Endothelial cell (in vitro differentiated cells): ENCODE measurements around the gene APLN. TPM values are rescaled to one million over a fixed set of nuclear protein-coding genes. Genes with fewer than 3 reads are reported as not detected.

Experiments used
- DNase-seq: peaks from one replicate; pipeline ENCODE4 v3.0.0; 2021; ENCODE audit warnings: low spot score
- H3K27ac Mint-ChIP-seq: one replicate; pipeline ENCODE4 v1.8.0; 2021; ENCODE audit warnings: mixed read lengths, inconsistent platforms; ENCODE audit not compliant: unreplicated experiment
- H3K27me3 Mint-ChIP-seq: one replicate; pipeline ENCODE4 v1.8.0; 2021; ENCODE audit warnings: mild to moderate bottlenecking, moderate library complexity, mixed read lengths, inconsistent platforms; ENCODE audit not compliant: unreplicated experiment
- H3K36me3 Mint-ChIP-seq: one replicate; pipeline ENCODE4 v1.8.0; 2021; ENCODE audit warnings: mild to moderate bottlenecking, low read depth, mixed read lengths, inconsistent platforms; ENCODE audit not compliant: unreplicated experiment
- H3K4me1 Mint-ChIP-seq: one replicate; pipeline ENCODE4 v1.8.0; 2021; ENCODE audit warnings: mild to moderate bottlenecking, mixed read lengths, inconsistent platforms; ENCODE audit not compliant: unreplicated experiment
- H3K4me3 Mint-ChIP-seq: one replicate; pipeline ENCODE4 v1.8.0; 2021; ENCODE audit warnings: mild to moderate bottlenecking, mixed read lengths, inconsistent platforms; ENCODE audit not compliant: unreplicated experiment
- H3K9me3 Mint-ChIP-seq: one replicate; pipeline ENCODE4 v1.8.0; 2021; ENCODE audit warnings: mixed read lengths, inconsistent platforms; ENCODE audit not compliant: unreplicated experiment
- total RNA-seq: library from RNA; stranded (reverse); fragmentation: NEBNext Ultra II Directional; extraction: Animal tissue kit (Norgen Biotek cat#: 25700); gene quantifications from one replicate; pipeline ENCODE4 v1.2.1, GENCODE V29; 2021; ENCODE audit not compliant: unreplicated experiment
- TF ChIP-seq, protein P1 (sequence below): fragments of 200-600 bp; sonication (generic); IDR thresholded peaks from one replicate; pipeline ENCODE4 v1.5.0; 2021; ENCODE audit warnings: antibody characterized with exemption; ENCODE audit not compliant: unreplicated experiment

Gene APLN
- total RNA-seq, 1 donor from 2014 or later, result 3.5 TPM

DNA sequence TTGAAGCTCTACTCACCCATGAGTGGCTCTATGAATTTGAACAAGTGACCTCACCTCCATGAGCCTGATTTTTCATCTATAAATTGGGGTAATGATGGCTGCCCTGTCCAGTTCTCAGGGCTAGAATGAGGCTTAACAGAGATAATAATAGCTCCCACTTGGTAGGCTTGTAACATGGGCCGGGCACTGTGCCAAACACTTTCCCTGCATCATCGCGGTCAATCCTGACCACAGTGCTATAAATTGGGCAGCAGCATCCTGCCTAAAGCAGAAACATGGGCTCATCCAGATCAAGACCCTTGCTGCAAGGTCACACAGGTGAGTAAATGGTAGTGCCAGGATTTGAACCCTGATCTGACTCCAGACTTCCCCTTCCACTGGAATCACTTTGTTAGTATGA is 12.8 kb downstream of the APLN start:
- Mint-ChIP-seq H3K27me3 (peaks cover 6% of the 10 kb centered on the region), H3K9me3 (no peaks in the 10 kb centered on the region), H3K27ac (no peak overlapping the region), H3K4me1 (peaks cover 18% of the 10 kb centered on the region), H3K36me3 (peaks cover 3% of the 10 kb centered on the region), H3K4me3 (no peak overlapping the region)
- TF ChIP-seq, protein P1, sequence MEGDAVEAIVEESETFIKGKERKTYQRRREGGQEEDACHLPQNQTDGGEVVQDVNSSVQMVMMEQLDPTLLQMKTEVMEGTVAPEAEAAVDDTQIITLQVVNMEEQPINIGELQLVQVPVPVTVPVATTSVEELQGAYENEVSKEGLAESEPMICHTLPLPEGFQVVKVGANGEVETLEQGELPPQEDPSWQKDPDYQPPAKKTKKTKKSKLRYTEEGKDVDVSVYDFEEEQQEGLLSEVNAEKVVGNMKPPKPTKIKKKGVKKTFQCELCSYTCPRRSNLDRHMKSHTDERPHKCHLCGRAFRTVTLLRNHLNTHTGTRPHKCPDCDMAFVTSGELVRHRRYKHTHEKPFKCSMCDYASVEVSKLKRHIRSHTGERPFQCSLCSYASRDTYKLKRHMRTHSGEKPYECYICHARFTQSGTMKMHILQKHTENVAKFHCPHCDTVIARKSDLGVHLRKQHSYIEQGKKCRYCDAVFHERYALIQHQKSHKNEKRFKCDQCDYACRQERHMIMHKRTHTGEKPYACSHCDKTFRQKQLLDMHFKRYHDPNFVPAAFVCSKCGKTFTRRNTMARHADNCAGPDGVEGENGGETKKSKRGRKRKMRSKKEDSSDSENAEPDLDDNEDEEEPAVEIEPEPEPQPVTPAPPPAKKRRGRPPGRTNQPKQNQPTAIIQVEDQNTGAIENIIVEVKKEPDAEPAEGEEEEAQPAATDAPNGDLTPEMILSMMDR, result no peak
- DNase-seq, result no peak

DNA sequence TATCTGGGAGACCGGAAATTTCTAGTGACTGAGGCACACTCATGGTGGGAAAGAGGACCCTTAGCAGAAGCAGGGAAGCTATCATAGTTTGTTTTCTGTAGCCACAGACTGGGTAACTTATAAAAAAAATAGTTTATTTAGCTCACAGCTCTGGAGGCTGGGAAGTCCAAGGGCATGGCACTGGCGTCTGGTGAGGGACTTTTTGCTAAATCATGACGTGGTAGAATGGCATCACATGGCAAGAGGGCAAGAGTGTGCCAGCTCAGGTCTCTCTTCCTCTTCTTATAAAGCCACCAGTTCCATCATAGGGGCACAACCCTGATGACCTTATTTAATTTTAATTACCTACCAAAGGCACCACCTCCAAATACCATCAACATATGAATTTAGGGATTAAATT is 13.3 kb downstream of the APLN start:
- TF ChIP-seq, protein P1, result no peak
- Mint-ChIP-seq H3K4me3 (no peak overlapping the region), H3K36me3 (peaks cover 3% of the 10 kb centered on the region), H3K27ac (no peak overlapping the region), H3K27me3 (peaks cover 6% of the 10 kb centered on the region), H3K9me3 (no peaks in the 10 kb centered on the region), H3K4me1 (peaks cover 15% of the 10 kb centered on the region)
- no peak for DNase-seq

DNA sequence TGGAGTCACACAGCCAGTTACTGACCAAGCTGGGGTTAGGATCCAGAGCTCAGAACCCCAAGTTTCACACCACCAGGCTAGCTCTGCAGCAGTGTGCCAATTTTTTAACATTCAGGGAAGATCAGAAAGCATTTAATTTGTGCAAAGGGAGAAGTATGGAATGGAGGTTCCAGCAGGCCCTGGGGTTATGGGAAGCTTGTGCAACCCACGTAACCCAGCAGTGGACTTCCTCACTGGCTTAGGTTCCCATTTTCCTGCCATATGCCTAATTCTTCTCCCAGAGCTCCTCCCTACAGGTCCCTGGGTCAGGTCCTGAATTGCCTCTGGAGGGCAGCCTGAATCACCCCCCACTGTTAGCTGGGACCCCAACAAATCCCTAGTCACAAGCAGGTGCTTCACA is 14.0 kb downstream of the APLN start:
- H3K4me3 Mint-ChIP-seq, result no peak overlapping the region
- no peaks in the 10 kb centered on the region for H3K9me3 Mint-ChIP-seq
- no peak overlapping the region for H3K27ac Mint-ChIP-seq
- no peak for DNase-seq
- H3K4me1 Mint-ChIP-seq, result peaks cover 13% of the 10 kb centered on the region
- TF ChIP-seq, protein P1, result no peak
- peaks cover 6% of the 10 kb centered on the region for H3K27me3 Mint-ChIP-seq
- H3K36me3 Mint-ChIP-seq, result peaks cover 3% of the 10 kb centered on the region

DNA sequence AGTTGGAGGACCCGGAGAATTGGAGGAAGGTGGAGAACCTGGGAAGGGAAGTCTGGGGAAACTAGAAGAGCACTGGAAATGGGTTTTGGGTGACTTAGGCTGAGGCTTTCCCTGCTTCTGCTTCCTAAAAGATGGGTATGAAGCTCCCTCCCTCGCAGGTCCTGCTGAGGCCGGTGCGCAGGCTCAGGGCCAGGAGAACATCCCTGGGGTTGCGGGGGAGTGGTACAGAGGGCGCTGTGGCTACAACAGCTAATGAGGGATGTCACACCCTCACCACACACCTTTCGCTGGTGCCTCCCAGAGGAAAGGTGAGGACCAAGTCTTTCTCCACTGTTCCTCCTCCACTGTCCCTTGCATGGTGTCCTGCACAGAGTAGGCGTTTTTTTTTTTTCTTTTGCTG is 15.8 kb downstream of the APLN start:
- Mint-ChIP-seq H3K27me3 (peaks cover 6% of the 10 kb centered on the region), H3K36me3 (peaks cover 3% of the 10 kb centered on the region), H3K4me3 (no peak overlapping the region), H3K27ac (no peak overlapping the region), H3K4me1 (peaks cover 13% of the 10 kb centered on the region), H3K9me3 (no peaks in the 10 kb centered on the region)
- DNase-seq, result no peak
- TF ChIP-seq, protein P1, result no peak

DNA sequence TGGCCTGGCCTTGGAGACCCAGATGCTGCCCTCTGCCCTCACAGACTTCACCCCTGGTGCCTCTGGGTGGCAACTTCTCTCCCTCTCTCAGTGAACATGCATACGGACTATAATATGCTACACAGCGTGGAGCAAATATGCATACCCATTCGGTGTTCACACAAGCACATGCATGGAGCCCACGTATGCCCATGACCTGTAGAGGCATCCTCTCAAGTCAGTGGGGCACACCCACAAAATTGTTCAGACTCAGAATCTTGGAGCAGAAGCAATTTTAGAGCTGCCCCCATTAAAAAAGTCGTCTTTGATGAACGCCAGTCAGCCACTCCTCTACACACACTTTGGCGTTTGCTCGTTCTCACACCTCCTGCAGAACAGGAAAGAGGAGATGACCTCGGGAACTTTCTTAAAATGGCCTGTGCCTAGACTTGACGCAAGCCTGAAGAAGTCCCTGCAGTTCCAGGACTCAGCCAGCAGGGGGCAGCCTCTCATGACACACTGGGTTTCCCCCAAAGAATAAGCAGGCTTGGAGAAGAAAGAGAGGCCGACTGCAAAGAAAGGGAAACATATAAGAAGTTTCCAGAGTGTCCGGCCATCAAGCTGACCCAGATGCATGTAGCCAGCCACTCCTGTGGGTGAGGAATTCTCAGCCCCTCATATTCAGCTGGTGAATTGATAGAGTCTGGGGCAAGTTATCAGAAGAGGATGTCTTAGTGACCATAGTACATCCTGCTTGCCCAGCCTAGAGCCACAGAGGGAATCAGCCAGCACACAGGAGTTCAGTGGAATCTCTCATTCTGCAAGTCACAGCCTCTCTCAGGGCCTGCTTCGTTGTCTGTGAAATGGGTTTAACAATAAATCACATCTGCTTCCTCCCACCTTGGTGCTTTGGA is 17.3 kb downstream of the APLN start:
- H3K27ac Mint-ChIP-seq, result no peak overlapping the region
- H3K9me3 Mint-ChIP-seq, result no peaks in the 10 kb centered on the region
- H3K4me3 Mint-ChIP-seq, result no peak overlapping the region
- H3K27me3 Mint-ChIP-seq, result peaks cover 6% of the 10 kb centered on the region
- TF ChIP-seq, protein P1, result peak; percentile 88
- peaks cover 3% of the 10 kb centered on the region for H3K36me3 Mint-ChIP-seq
- peaks cover 13% of the 10 kb centered on the region for H3K4me1 Mint-ChIP-seq
- DNase-seq, result peak; percentile 68
